ENCODE data around the gene AGPAT3. TPM values are rescaled to one million over a fixed set of nuclear protein-coding genes. Genes with fewer than 3 reads are reported as not detected.

Gene AGPAT3
- total and polyA plus RNA-seq, 10 of the 15 experiments (the other 5 are each of a cell fraction or from before 2014, with no cell fraction given): 1.2 to 110 (median 30.8) TPM

DNA sequence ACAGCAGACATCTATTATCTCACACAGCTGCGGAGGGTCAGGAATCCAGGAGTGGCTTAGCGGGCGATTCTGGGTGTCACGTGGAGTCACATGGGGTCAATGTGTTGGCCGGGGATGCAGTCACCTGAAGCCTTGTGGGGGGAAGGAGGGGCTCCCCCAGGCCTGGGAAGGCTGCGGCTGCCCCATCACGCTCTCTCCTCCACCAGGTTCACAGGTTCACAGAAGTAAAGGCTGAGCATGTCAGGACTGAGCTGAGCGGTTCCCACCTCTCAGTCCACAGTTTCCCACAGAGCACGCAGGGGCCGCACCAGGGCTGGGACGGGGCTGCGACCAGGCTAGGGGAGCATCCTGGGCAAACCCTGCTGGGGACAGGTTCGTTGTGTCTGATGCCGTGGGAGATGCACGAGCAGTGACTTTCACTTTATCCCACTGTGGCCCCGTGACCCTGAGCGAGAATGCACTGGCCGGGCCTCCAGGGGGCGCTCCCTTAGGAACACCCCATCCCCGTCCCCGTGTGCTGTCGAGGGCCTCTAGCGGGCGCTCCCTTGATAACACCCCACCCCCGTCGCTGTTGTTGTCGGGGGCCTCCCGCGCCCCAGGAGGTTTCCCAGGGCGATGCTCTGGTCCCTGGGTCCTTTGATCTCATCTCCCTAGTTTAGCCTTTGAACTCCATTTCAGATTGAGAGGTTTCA lies 73.9 kb downstream of the AGPAT3 start (continued):
- TF ChIP-seq KAT2A (conservative IDR thresholded peaks at IDR 0.05; ENCODE audit: control insufficient read depth, low read depth, low read length) (no peak), POLR2AphosphoS5 (IDR thresholded peaks at IDR 0.05; ENCODE audit: low read length) (peak; percentile 78), NRF1 (conservative IDR thresholded peaks at IDR 0.05; ENCODE audit: low read depth, low read length) (no peak), ZSCAN29 (IDR thresholded peaks at IDR 0.05) (peak; percentile 68; the same call in 1 of the 2 replicates), SIN3A (IDR thresholded peaks at IDR 0.05; ENCODE audit: low read depth, low read length) (peak; percentile 25; the same call in 1 of the 2 replicates), HDGF (IDR thresholded peaks at IDR 0.05) (peak; percentile 89), RFX5 (IDR thresholded peaks at IDR 0.05; ENCODE audit: low read depth, low read length) (no peak), STAT1 (conservative IDR thresholded peaks at IDR 0.05) (no peak), ZZZ3 (IDR thresholded peaks at IDR 0.05; ENCODE audit: control insufficient read depth, insufficient read length, low read depth) (no peak), ZNF274 (IDR thresholded peaks at IDR 0.05; ENCODE audit: insufficient read depth, insufficient read length) (no peak), SUZ12 (IDR thresholded peaks at IDR 0.05; ENCODE audit: unreplicated experiment) (no peak), FOXM1 (IDR thresholded peaks at IDR 0.05; ENCODE audit: low read depth, low read length) (no peak), EP300 (IDR thresholded peaks at IDR 0.05; ENCODE audit: borderline replicate concordance in 1 of 2, control insufficient read depth in 1 of 2, low read depth in 2 of 2, low read length in 2 of 2) (peak; percentile 70 to 76; a peak in 3 of 4 replicates), RBBP5 (conservative IDR thresholded peaks at IDR 0.05) (no peak), TAF1 (IDR thresholded peaks at IDR 0.05; ENCODE audit: borderline replicate concordance, low read depth, low read length) (no peak), RELA (IDR thresholded peaks at IDR 0.05; ENCODE audit: borderline replicate concordance, partially characterized antibody) (peak; percentile 87), POU2F2 (IDR thresholded peaks at IDR 0.05; ENCODE audit: borderline replicate concordance, low read depth, low read length) (peak; percentile 18; the same call in 1 of the 3 replicates)
- TF ChIP-seq, protein P1, sequence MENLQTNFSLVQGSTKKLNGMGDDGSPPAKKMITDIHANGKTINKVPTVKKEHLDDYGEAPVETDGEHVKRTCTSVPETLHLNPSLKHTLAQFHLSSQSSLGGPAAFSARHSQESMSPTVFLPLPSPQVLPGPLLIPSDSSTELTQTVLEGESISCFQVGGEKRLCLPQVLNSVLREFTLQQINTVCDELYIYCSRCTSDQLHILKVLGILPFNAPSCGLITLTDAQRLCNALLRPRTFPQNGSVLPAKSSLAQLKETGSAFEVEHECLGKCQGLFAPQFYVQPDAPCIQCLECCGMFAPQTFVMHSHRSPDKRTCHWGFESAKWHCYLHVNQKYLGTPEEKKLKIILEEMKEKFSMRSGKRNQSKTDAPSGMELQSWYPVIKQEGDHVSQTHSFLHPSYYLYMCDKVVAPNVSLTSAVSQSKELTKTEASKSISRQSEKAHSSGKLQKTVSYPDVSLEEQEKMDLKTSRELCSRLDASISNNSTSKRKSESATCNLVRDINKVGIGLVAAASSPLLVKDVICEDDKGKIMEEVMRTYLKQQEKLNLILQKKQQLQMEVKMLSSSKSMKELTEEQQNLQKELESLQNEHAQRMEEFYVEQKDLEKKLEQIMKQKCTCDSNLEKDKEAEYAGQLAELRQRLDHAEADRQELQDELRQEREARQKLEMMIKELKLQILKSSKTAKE (IDR thresholded peaks at IDR 0.05; ENCODE audit: low read depth, poor library complexity, severe bottlenecking): peak; percentile 92
- TF ChIP-seq, protein P2, sequence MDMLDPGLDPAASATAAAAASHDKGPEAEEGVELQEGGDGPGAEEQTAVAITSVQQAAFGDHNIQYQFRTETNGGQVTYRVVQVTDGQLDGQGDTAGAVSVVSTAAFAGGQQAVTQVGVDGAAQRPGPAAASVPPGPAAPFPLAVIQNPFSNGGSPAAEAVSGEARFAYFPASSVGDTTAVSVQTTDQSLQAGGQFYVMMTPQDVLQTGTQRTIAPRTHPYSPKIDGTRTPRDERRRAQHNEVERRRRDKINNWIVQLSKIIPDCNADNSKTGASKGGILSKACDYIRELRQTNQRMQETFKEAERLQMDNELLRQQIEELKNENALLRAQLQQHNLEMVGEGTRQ (IDR thresholded peaks at IDR 0.05; ENCODE audit: borderline replicate concordance, low read depth, low read length): peak; percentile 85
- TF ChIP-seq, protein P3, sequence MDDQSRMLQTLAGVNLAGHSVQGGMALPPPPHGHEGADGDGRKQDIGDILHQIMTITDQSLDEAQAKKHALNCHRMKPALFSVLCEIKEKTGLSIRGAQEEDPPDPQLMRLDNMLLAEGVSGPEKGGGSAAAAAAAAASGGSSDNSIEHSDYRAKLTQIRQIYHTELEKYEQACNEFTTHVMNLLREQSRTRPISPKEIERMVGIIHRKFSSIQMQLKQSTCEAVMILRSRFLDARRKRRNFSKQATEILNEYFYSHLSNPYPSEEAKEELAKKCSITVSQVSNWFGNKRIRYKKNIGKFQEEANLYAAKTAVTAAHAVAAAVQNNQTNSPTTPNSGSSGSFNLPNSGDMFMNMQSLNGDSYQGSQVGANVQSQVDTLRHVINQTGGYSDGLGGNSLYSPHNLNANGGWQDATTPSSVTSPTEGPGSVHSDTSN (IDR thresholded peaks at IDR 0.05; ENCODE audit: insufficient replicate concordance, low read depth, low read length): no peak
- TF ChIP-seq, protein P4, sequence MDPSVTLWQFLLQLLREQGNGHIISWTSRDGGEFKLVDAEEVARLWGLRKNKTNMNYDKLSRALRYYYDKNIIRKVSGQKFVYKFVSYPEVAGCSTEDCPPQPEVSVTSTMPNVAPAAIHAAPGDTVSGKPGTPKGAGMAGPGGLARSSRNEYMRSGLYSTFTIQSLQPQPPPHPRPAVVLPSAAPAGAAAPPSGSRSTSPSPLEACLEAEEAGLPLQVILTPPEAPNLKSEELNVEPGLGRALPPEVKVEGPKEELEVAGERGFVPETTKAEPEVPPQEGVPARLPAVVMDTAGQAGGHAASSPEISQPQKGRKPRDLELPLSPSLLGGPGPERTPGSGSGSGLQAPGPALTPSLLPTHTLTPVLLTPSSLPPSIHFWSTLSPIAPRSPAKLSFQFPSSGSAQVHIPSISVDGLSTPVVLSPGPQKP (IDR thresholded peaks at IDR 0.05; ENCODE audit: low read depth, low read length): no peak; the same call in 1 of the 2 replicates
